K562 (cell line): ENCODE data around the gene FIZ1. TPM values are rescaled to one million over a fixed set of nuclear protein-coding genes. Genes with fewer than 3 reads are reported as not detected.

Experiments used
- ATAC-seq: fragments of 200-7000 bp; cut with Tn5 transposase; 3 replicates; pipeline ENCODE4 v1.9.1; 2020; ENCODE audit warnings: moderate library complexity
- BruUV-seq: library from RNA; stranded (reverse); fragments of 400-500 nt; replicated peaks from 2 replicates; lab custom pipeline; 2021; lab: Mats Ljungman, UMichigan
- CTCF ChIA-PET: fragments of 300-600 bp; formaldehyde crosslinking; extraction: SDS; loops from one replicate; lab custom pipeline; 2021; ENCODE audit warnings: low intra/inter-chr PET ratio; lab: Yijun Ruan, JAX
- POLR2A ChIA-PET: fragments of 300-600, 350-650 bp; sonication (Branson Sonifier 250); formaldehyde crosslinking; extraction: SDS; loops from one replicate; lab custom pipeline; 2021; ENCODE audit warnings: antibody characterized with exemption, inconsistent platforms; lab: Yijun Ruan, JAX
- DNase-seq, 4 experiments: peaks; one replicate each; pipeline versions ENCODE4 v3.0.0 to v3.0.0-alpha.2; 2011 to 2018; ENCODE audit warnings: low spot score in 3 of 4, mixed read lengths in 3 of 4; ENCODE audit errors: extremely low read depth in 1 of 4
- FAIRE-seq: peaks from 2 replicates; lab custom pipeline; 2011; peaks lifted over from hg19 to GRCh38; lab: Jason Lieb, UNC
- H2AFZ ChIP-seq: 2 replicates; pipeline ENCODE4 v1.6.0; 2011; ENCODE audit warnings: low read depth, low read length, control low read depth, inconsistent platforms
- H3K27ac ChIP-seq: fragments of 200-600 bp; 3 replicates; pipeline ENCODE4 v1.8.0; 2011; ENCODE audit warnings: low read depth, mild to moderate bottlenecking, control low read depth, inconsistent platforms, low read length, moderate library complexity, mixed read lengths; ENCODE audit errors: extremely low read depth
- H3K27me3 ChIP-seq, 2 experiments: fragments of 300-600 bp in 1 of 2; 2 replicates in 1 of 2; 3 replicates in 1 of 2; pipeline versions ENCODE4 v1.6.0 to v1.8.0; 2011; ENCODE audit warnings: inconsistent platforms in 2 of 2, low read length in 2 of 2, mild to moderate bottlenecking in 1 of 2, mixed read lengths in 1 of 2, moderate library complexity in 1 of 2; ENCODE audit not compliant: control insufficient read depth in 2 of 2, insufficient read depth in 2 of 2
- H3K36me3 ChIP-seq: fragments of 300-600 bp; 3 replicates; pipeline ENCODE4 v1.8.0; 2011; ENCODE audit warnings: mild to moderate bottlenecking, low read length, inconsistent platforms; ENCODE audit not compliant: control insufficient read depth, insufficient read depth
- H3K4me1 ChIP-seq, 2 experiments: fragments of 200-600 bp in 1 of 2; replicated peaks in 1 of 2; 2 replicates in 1 of 2; 3 replicates in 1 of 2; pipeline versions ENCODE4 v1.5.1 to v1.8.0; 2011; ENCODE audit warnings: inconsistent platforms in 2 of 2, low read length in 2 of 2, mild to moderate bottlenecking in 1 of 2, mixed read lengths in 1 of 2, moderate library complexity in 1 of 2; ENCODE audit not compliant: control insufficient read depth in 2 of 2, insufficient read depth in 2 of 2
- H3K4me2 ChIP-seq: 2 replicates; pipeline ENCODE4 v1.6.1; 2011; ENCODE audit warnings: low read length, control low read depth, inconsistent platforms, mixed read lengths; ENCODE audit not compliant: insufficient read depth
- H3K4me3 ChIP-seq: fragments of 200-600 bp; sonication (generic), shearing (Covaris generic); 2 replicates; pipeline ENCODE4 v1.5.1; 2016; ENCODE audit warnings: control low read depth, inconsistent platforms
- H3K79me2 ChIP-seq: fragments of 200-600 bp; 3 replicates; pipeline ENCODE4 v1.8.0; 2011; ENCODE audit warnings: low read length, inconsistent platforms; ENCODE audit not compliant: control insufficient read depth, insufficient read depth
- H3K9ac ChIP-seq, 2 experiments: 2 replicates each; pipeline versions ENCODE4 v1.6.0 to v1.6.1; 2011; ENCODE audit warnings: low read depth in 2 of 2, low read length in 2 of 2, control low read depth in 1 of 2, inconsistent platforms in 1 of 2, mild to moderate bottlenecking in 1 of 2, mixed read lengths in 1 of 2; ENCODE audit not compliant: insufficient read depth in 1 of 2
- H3K9me1 ChIP-seq: one replicate; pipeline ENCODE4 v1.6.0; 2011; ENCODE audit warnings: inconsistent platforms, mild to moderate bottlenecking, low read length, moderate library complexity; ENCODE audit not compliant: control insufficient read depth, insufficient read depth
- H3K9me3 ChIP-seq: replicated peaks from 2 replicates; pipeline ENCODE4 v1.5.1; 2011; ENCODE audit warnings: low read depth, low read length, inconsistent platforms; ENCODE audit not compliant: control insufficient read depth, insufficient read depth
- H4K20me1 ChIP-seq: replicated peaks from 2 replicates; pipeline ENCODE4 v1.6.1; 2011; ENCODE audit warnings: low read length, inconsistent platforms, mixed read lengths; ENCODE audit not compliant: control insufficient read depth, insufficient read depth
- AFF4 ChIP-seq: sonication (generic); formaldehyde crosslinking; IDR thresholded peaks from 2 replicates; pipeline ENCODE4 v1.8.0; 2023; ENCODE audit warnings: mild to moderate bottlenecking, missing genetic modification reagents
- VEZF1 ChIP-seq: fragments of 200-800 bp; sonication (Bioruptor generic); IDR thresholded peaks from 2 replicates; pipeline ENCODE4 v1.6.1; 2017; ENCODE audit warnings: missing genetic modification characterization, missing compliant biosample characterization
- WGBS: fragments of 100-300 bp; shearing (Covaris generic); methylation state at CpG from one replicate; pipeline ENCODE4 v1.1.6; 2016; ENCODE audit warnings: low coverage, mixed read lengths; ENCODE audit not compliant: insufficient coverage; ENCODE audit errors: missing lambda C conversion rate; 5-methylcytosine and 5-hydroxymethylcytosine counted together
- in situ Hi-C: fragments of 300-500 bp; cut with MboI; formaldehyde crosslinking; loops from 4 replicates; pipeline ENCODE4 v1.15.0; 2018; ENCODE audit warnings: inconsistent platforms, mixed read lengths
- intact Hi-C: fragments of 100-400 bp; cut with micrococcal nuclease; formaldehyde crosslinking; loops from 2 replicates; pipeline ENCODE4 v1.14.2; 2022
- polyA plus RNA-seq, 8 experiments: library from polyadenylated mRNA; depleted of rRNA in 4 of 8; stranded (reverse) in 5 of 8; unstranded in 3 of 8; fragments of >200 nt; fragmentation: Nextera tagmentation in 2 of 8; fragmentation: Illumina TruSeq in 1 of 8; extraction: Ambion mirVana in 2 of 8; extraction: Trizol in 1 of 8; gene quantifications; 2 replicates each; pipeline versions ENCODE4 v1.2.1 to v1.2.3, GENCODE V29; 2011 to 2014; ENCODE audit warnings: inconsistent platforms in 1 of 8, missing spikeins in 1 of 8
- total RNA-seq, 7 experiments: library from RNA; depleted of rRNA in 6 of 7; stranded (reverse); fragments of >200 nt in 6 of 7; fragmentation: Illumina TruSeq in 2 of 7; extraction: Trizol in 2 of 7; gene quantifications; 2 replicates each; pipeline versions ENCODE4 v1.2.1 to v1.2.3, GENCODE V29; 2011 to 2021; ENCODE audit warnings: low replicate concordance in 1 of 7

Gene FIZ1
- total and polyA plus RNA-seq, 9 of the 15 experiments (the other 6 are each of a cell fraction or from before 2014, with no cell fraction given) = 0.79 to 17.5 (median 5.5) TPM

- WGBS = 53% methylated on average over 19 of the region's 22 CpGs
- no peak overlapping the region for H2AFZ ChIP-seq
- POLR2A ChIA-PET = interaction anchor here (1.0 to 1.5 kb wide), 3 partner anchors 14 to 33 kb away, joined by 3 to 6 read pairs (median 4); partner anchors contain the start of gene ZNF784
These were observed 4.4 kb upstream of the FIZ1 start for GRCh38 chr19:55603581-55604292.

More at GRCh38 chr19:55603581-55604292, 4.4 kb upstream of the FIZ1 start:
- peak in 3 of 4 experiments; percentile 39 to 60 (median 56) for DNase-seq
- peaks cover 7% of the 10 kb centered on the region; the same call in 2 of the 3 replicates for H3K36me3 ChIP-seq
- no peak overlapping the region; a peak in 1 of 4 replicates for H3K9ac ChIP-seq
- H3K27ac ChIP-seq = peak overlapping the region; percentile 87; the same call in 2 of the 3 replicates
- intact Hi-C loops (no loop called here), in situ Hi-C loops (no loop called here)
- H3K79me2 ChIP-seq = peaks cover 31% of the 10 kb centered on the region
- H3K4me3 ChIP-seq = peak overlapping the region; percentile 84; the same call in 1 of the 2 replicates
- no peaks in the 10 kb centered on the region for H4K20me1 ChIP-seq
- peak overlapping the region; percentile 44 for H3K4me2 ChIP-seq
- no peak for FAIRE-seq
- no peaks in the 10 kb centered on the region for H3K9me1 ChIP-seq
- CTCF ChIA-PET = no interaction called here
- H3K27me3 ChIP-seq = no peaks in the 10 kb centered on the region
- BruUV-seq = no TSS peak
- TF ChIP-seq AFF4 (CRISPR knock-in tag) (no peak), VEZF1 (CRISPR knock-in tag) (0 out of 2 replicates have a peak, but pooled peaks have one; percentile 9)
- H3K4me1 ChIP-seq = peaks cover 28 to 44% of the 10 kb centered on the region in 2 experiments
- ATAC-seq = no peak
- H3K9me3 ChIP-seq = 0 out of 2 replicates have a peak, but pooled peaks cover 2% of the 10 kb centered on the region
